Testis (tissue), 2 donors: ENCODE measurements around the gene PPP1R10.

Source experiments
- CTCF ChIP-seq, 3 experiments: fragments of 450-650 bp in 2 of 3; fragments of 200-600 bp in 1 of 3; sonication (generic) in 1 of 3; IDR thresholded peaks; one replicate each; pipeline ENCODE4 v1.5.1; 2016 to 2019; ENCODE audit warnings: antibody characterized with exemption in 3 of 3, mild to moderate bottlenecking in 2 of 3, moderate library complexity in 1 of 3
- POLR2A ChIP-seq: fragments of 450-650 bp; IDR thresholded peaks from one replicate; pipeline ENCODE4 v1.6.1; 2017; ENCODE audit warnings: antibody characterized with exemption, mild to moderate bottlenecking, moderate library complexity

- TF ChIP-seq CTCF (IDR thresholded peaks at IDR 0.05): no peak
- no peak for TF ChIP-seq POLR2A
Measured at GRCh38 chr6:30615958-30616810, 859 bp downstream of the PPP1R10 start.
